ENCODE data around the gene HCLS1.
"Not testable (repeated sequence)": the region's sequence is repeated elsewhere in the genome, so short reads cannot be mapped to it uniquely, and the experiment has no call there.

HCLS1 gene

DNA sequence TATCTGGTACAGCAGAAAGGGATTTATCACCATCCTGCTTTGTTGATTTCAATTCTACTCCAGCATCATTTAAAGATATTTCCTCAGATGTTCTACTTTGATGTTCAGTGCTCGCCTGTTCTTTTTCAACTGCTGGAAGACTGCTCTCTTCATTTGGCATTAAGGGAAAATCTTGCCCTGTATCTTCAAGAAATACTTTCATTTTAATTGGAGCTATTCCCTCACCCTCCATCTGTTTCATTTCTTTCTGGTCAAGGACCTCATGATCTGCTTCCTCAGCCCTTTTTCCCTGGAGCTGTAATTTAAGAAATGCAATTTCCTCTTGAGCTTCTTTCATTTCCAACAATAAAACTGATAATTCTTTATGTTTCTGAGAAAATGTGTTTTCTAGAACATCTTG, 37.8 kb upstream of the HCLS1 start:
- H3K4me3 ChIP-seq (replicated peaks; ENCODE audit: low read depth, low read length): no peak overlapping the region
- no peak for DNase-seq (ENCODE audit: low read depth)
- TF ChIP-seq, protein P1, sequence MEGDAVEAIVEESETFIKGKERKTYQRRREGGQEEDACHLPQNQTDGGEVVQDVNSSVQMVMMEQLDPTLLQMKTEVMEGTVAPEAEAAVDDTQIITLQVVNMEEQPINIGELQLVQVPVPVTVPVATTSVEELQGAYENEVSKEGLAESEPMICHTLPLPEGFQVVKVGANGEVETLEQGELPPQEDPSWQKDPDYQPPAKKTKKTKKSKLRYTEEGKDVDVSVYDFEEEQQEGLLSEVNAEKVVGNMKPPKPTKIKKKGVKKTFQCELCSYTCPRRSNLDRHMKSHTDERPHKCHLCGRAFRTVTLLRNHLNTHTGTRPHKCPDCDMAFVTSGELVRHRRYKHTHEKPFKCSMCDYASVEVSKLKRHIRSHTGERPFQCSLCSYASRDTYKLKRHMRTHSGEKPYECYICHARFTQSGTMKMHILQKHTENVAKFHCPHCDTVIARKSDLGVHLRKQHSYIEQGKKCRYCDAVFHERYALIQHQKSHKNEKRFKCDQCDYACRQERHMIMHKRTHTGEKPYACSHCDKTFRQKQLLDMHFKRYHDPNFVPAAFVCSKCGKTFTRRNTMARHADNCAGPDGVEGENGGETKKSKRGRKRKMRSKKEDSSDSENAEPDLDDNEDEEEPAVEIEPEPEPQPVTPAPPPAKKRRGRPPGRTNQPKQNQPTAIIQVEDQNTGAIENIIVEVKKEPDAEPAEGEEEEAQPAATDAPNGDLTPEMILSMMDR (IDR thresholded peaks at IDR 0.05; ENCODE audit: low read length, missing control alignments): no peak

GRCh38 chr3:121696186-121696585, 35.5 kb upstream of the HCLS1 start:
- H3K4me3 ChIP-seq (replicated peaks; ENCODE audit: low read depth, low read length): no peak overlapping the region
- no peak for DNase-seq (ENCODE audit: low read depth)
- TF ChIP-seq, protein P1 (IDR thresholded peaks at IDR 0.05; ENCODE audit: low read length, missing control alignments): no peak

- DNase-seq (ENCODE audit: low read depth): no peak
- H3K4me3 ChIP-seq (replicated peaks; ENCODE audit: low read depth, low read length): no peak overlapping the region
- TF ChIP-seq, protein P1 (IDR thresholded peaks at IDR 0.05; ENCODE audit: low read length, missing control alignments): no peak
These were observed 31.5 kb upstream of the HCLS1 start for GRCh38 chr3:121692010-121692699.

DNA sequence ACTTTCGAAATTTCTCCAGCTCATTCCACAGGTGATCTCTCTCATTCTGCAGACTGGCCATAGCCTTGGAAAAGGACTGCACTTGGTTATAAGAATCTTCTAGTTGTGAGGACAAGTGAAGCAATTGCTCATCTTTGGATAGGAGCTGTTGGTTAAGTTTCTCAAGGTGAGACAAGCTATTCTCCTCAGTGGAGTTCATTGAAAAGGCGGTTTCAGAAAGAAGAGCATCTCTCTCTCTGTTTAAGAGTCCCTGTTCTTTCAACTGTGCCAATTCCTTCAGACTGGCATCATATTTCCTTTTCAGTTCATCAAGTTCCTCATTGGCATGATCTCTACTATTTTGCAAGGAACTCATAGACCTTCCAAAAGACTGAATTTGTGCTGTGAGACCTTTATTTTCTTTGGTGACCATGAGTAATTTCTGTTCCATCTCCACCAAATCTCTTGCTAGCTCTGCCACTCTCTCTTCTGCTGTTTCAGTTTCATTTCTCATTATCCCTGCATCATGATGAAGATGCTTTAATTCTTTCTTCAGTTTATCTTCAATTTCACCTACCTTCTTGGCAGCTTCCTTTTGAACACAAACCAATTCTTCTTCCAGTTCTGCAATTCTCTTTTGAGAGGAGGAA, 30.2 kb upstream of the HCLS1 start:
- TF ChIP-seq, protein P1 (IDR thresholded peaks at IDR 0.05; ENCODE audit: low read length, missing control alignments): no peak
- no peak overlapping the region for H3K4me3 ChIP-seq (replicated peaks; ENCODE audit: low read depth, low read length)
- DNase-seq (ENCODE audit: low read depth): no peak

GRCh38 chr3:121688747-121689146, 28.0 kb upstream of the HCLS1 start:
- not testable (repeated sequence) for DNase-seq (ENCODE audit: low read depth); H3K4me3 ChIP-seq (replicated peaks; ENCODE audit: low read depth, low read length)

- no peak for DNase-seq (ENCODE audit: low read depth)
- TF ChIP-seq, protein P1 (IDR thresholded peaks at IDR 0.05; ENCODE audit: low read length, missing control alignments): no peak
- H3K4me3 ChIP-seq (replicated peaks; ENCODE audit: low read depth, low read length): no peak overlapping the region
These were observed 21.1 kb upstream of the HCLS1 start for GRCh38 chr3:121681792-121682191.

- no peak for DNase-seq (ENCODE audit: low read depth)
- TF ChIP-seq, protein P1 (IDR thresholded peaks at IDR 0.05; ENCODE audit: low read length, missing control alignments): no peak
- H3K4me3 ChIP-seq (replicated peaks; ENCODE audit: low read depth, low read length): no peak overlapping the region
These were observed 16.4 kb upstream of the HCLS1 start for GRCh38 chr3:121677141-121677540.
